ENCODE results near the gene GFM2. TPM values are rescaled to one million over a fixed set of nuclear protein-coding genes. Genes with fewer than 3 reads are reported as not detected.
A peak's percentile ranks its signal among the peaks of the same experiment; 100 is the strongest.
"Not testable (repeated sequence)": the region's sequence is repeated elsewhere in the genome, so short reads cannot be mapped to it uniquely, and the experiment has no call there.

The GFM2 gene
- total RNA-seq, 1 experiment from 2014 or later, result 36.0 TPM

- POLR2A ChIA-PET (ENCODE audit: low non-redundant PET), result interaction anchor here (0.6 kb wide), 1 partner anchor 24 kb away, joined by 3 read pairs; no protein-coding TSS in a partner anchor
- 0 out of 2 replicates have a peak, but pooled peaks have one; percentile 6 for TF ChIP-seq CTCF (conservative IDR thresholded peaks at IDR 0.05; ENCODE audit: low read depth, low read length)
- TF ChIP-seq EZH2 (IDR thresholded peaks at IDR 0.05; ENCODE audit: borderline replicate concordance, low read depth, low read length, poor library complexity, severe bottlenecking), result no peak
- BruUV-seq (replicated peaks), result no TSS peak
- peak within 1 kb of the TSS; percentile 48 for H3K27ac ChIP-seq (ENCODE audit: low read depth, low read length, poor library complexity, severe bottlenecking)
- H3K4me3 ChIP-seq (ENCODE audit: low read depth, low read length, poor library complexity, severe bottlenecking), result peak within 1 kb of the TSS; percentile 82
- CTCF ChIA-PET, result no interaction called here
- H3K9me3 ChIP-seq (ENCODE audit: low read depth, low read length, poor library complexity, severe bottlenecking), result no peaks in the 10 kb centered on the region
- peak; percentile 86 for DNase-seq (ENCODE audit: low spot score)
- H3K27me3 ChIP-seq (replicated peaks; ENCODE audit: insufficient read depth, low read depth, low read length, poor library complexity), result no peaks in the 10 kb centered on the region
- intact Hi-C loops (cut with micrococcal nuclease; ENCODE audit: unreplicated experiment), result no loop called here
- no peaks in the 10 kb centered on the region for H3K4me1 ChIP-seq (ENCODE audit: insufficient read depth, low read length, poor library complexity, severe bottlenecking)
- no peaks in the 10 kb centered on the region for H3K36me3 ChIP-seq (ENCODE audit: insufficient read depth, low read length, poor library complexity, severe bottlenecking)
These were observed 81.7 kb downstream of the GFM2 start, which contains the start of gene HEXB for GRCh38 chr5:74684900-74685851. HEXB (plus strand) TSS chr5:74685233; CDS start chr5:74685261, 28 bp downstream.

- DNase-seq (ENCODE audit: low spot score), result no peak
- no peaks in the 10 kb centered on the region for H3K36me3 ChIP-seq (ENCODE audit: insufficient read depth, low read length, poor library complexity, severe bottlenecking)
- no peaks in the 10 kb centered on the region for H3K9me3 ChIP-seq (ENCODE audit: low read depth, low read length, poor library complexity, severe bottlenecking)
- no peaks in the 10 kb centered on the region for H3K27me3 ChIP-seq (replicated peaks; ENCODE audit: insufficient read depth, low read depth, low read length, poor library complexity)
- intact Hi-C loops (cut with micrococcal nuclease; ENCODE audit: unreplicated experiment), result loop anchor here (10.0 kb wide), 3 partner anchors 375 to 1575 kb away; partner anchors contain the start of gene GCNT4
- H3K4me1 ChIP-seq (ENCODE audit: insufficient read depth, low read length, poor library complexity, severe bottlenecking), result no peaks in the 10 kb centered on the region
- ChIA-PET POLR2A (ENCODE audit: low non-redundant PET) (no interaction called here), CTCF (no interaction called here)
- H3K27ac ChIP-seq (ENCODE audit: low read depth, low read length, poor library complexity, severe bottlenecking), result no peak overlapping the region
- TF ChIP-seq CTCF (conservative IDR thresholded peaks at IDR 0.05; ENCODE audit: low read depth, low read length), result no peak
- TF ChIP-seq EZH2 (IDR thresholded peaks at IDR 0.05; ENCODE audit: borderline replicate concordance, low read depth, low read length, poor library complexity, severe bottlenecking), result no peak
- H3K4me3 ChIP-seq (ENCODE audit: low read depth, low read length, poor library complexity, severe bottlenecking), result no peak overlapping the region
- BruUV-seq (replicated peaks), result no TSS peak
These were observed 87.0 kb downstream of the GFM2 start for GRCh38 chr5:74679966-74680365.

- POLR2A ChIA-PET (ENCODE audit: low non-redundant PET); H3K36me3 ChIP-seq (ENCODE audit: insufficient read depth, low read length, poor library complexity, severe bottlenecking); H3K27ac ChIP-seq (ENCODE audit: low read depth, low read length, poor library complexity, severe bottlenecking); H3K4me1 ChIP-seq (ENCODE audit: insufficient read depth, low read length, poor library complexity, severe bottlenecking); BruUV-seq (replicated peaks); H3K4me3 ChIP-seq (ENCODE audit: low read depth, low read length, poor library complexity, severe bottlenecking); CTCF ChIA-PET; H3K27me3 ChIP-seq (replicated peaks; ENCODE audit: insufficient read depth, low read depth, low read length, poor library complexity); DNase-seq (ENCODE audit: low spot score); H3K9me3 ChIP-seq (ENCODE audit: low read depth, low read length, poor library complexity, severe bottlenecking): not testable (repeated sequence)
- intact Hi-C loops (cut with micrococcal nuclease; ENCODE audit: unreplicated experiment), result loop anchor here (10.0 kb wide), 3 partner anchors 376 to 1576 kb away; partner anchors contain the start of gene GCNT4
These were observed 87.6 kb downstream of the GFM2 start for GRCh38 chr5:74679300-74679699.

GRCh38 chr5:74678123-74678522 is 88.8 kb downstream of the GFM2 start:
- H3K4me3 ChIP-seq (ENCODE audit: low read depth, low read length, poor library complexity, severe bottlenecking); DNase-seq (ENCODE audit: low spot score); POLR2A ChIA-PET (ENCODE audit: low non-redundant PET); CTCF ChIA-PET; H3K36me3 ChIP-seq (ENCODE audit: insufficient read depth, low read length, poor library complexity, severe bottlenecking); H3K9me3 ChIP-seq (ENCODE audit: low read depth, low read length, poor library complexity, severe bottlenecking); H3K27me3 ChIP-seq (replicated peaks; ENCODE audit: insufficient read depth, low read depth, low read length, poor library complexity); H3K4me1 ChIP-seq (ENCODE audit: insufficient read depth, low read length, poor library complexity, severe bottlenecking); BruUV-seq (replicated peaks); H3K27ac ChIP-seq (ENCODE audit: low read depth, low read length, poor library complexity, severe bottlenecking): not testable (repeated sequence)
- intact Hi-C loops (cut with micrococcal nuclease; ENCODE audit: unreplicated experiment), result loop anchor here (10.0 kb wide), 3 partner anchors 377 to 1577 kb away; partner anchors contain the start of gene GCNT4

- H3K36me3 ChIP-seq (ENCODE audit: insufficient read depth, low read length, poor library complexity, severe bottlenecking); H3K9me3 ChIP-seq (ENCODE audit: low read depth, low read length, poor library complexity, severe bottlenecking); BruUV-seq (replicated peaks); H3K4me3 ChIP-seq (ENCODE audit: low read depth, low read length, poor library complexity, severe bottlenecking); H3K4me1 ChIP-seq (ENCODE audit: insufficient read depth, low read length, poor library complexity, severe bottlenecking); H3K27ac ChIP-seq (ENCODE audit: low read depth, low read length, poor library complexity, severe bottlenecking); CTCF ChIA-PET; H3K27me3 ChIP-seq (replicated peaks; ENCODE audit: insufficient read depth, low read depth, low read length, poor library complexity); DNase-seq (ENCODE audit: low spot score): not testable (repeated sequence)
- POLR2A ChIA-PET (ENCODE audit: low non-redundant PET), result interaction anchor here (0.7 kb wide), 1 partner anchor 260 kb away, joined by 3 read pairs; no protein-coding TSS in a partner anchor
- intact Hi-C loops (cut with micrococcal nuclease; ENCODE audit: unreplicated experiment), result loop anchor here (10.0 kb wide), 3 partner anchors 378 to 1578 kb away; partner anchors contain the start of gene GCNT4
These were observed 90.5 kb downstream of the GFM2 start for GRCh38 chr5:74676466-74676865.
